ENCODE results near the gene REC8. TPM values are rescaled to one million over a fixed set of nuclear protein-coding genes. Genes with fewer than 3 reads are reported as not detected.

REC8 gene
- total RNA-seq, 1 donor from 2014 or later: 1.6 TPM

GRCh38 chr14:24194186-24194872 is 22.4 kb downstream of the REC8 start:
- intact Hi-C loops (cut with micrococcal nuclease): no loop called here
- no peak for DNase-seq
- H3K36me3 ChIP-seq: peaks cover 39% of the 10 kb centered on the region
- H3K4me3 ChIP-seq: peak overlapping the region; percentile 100
- H3K27ac ChIP-seq (replicated peaks): peak overlapping the region; percentile 100
- peaks cover 50% of the 10 kb centered on the region for H3K4me1 ChIP-seq
- no peaks in the 10 kb centered on the region for H3K27me3 ChIP-seq (ENCODE audit: low read depth)
- H3K9me3 ChIP-seq (replicated peaks): no peaks in the 10 kb centered on the region
- TF ChIP-seq CTCF (IDR thresholded peaks at IDR 0.05; ENCODE audit: borderline replicate concordance): no peak

GRCh38 chr14:24194873-24195185 is 22.9 kb downstream of the REC8 start:
- no peak for DNase-seq
- Histone ChIP-seq H3K4me3 (peak overlapping the region; percentile 100), H3K9me3 (replicated peaks) (no peaks in the 10 kb centered on the region), H3K27me3 (ENCODE audit: low read depth) (no peaks in the 10 kb centered on the region), H3K4me1 (peaks cover 49% of the 10 kb centered on the region), H3K36me3 (peaks cover 37% of the 10 kb centered on the region), H3K27ac (replicated peaks) (peak overlapping the region; percentile 100)
- intact Hi-C loops (cut with micrococcal nuclease): no loop called here
- no peak for TF ChIP-seq CTCF (IDR thresholded peaks at IDR 0.05; ENCODE audit: borderline replicate concordance)

GRCh38 chr14:24195186-24196070 is 23.5 kb downstream of the REC8 start, which contains the start of gene TM9SF1:
TM9SF1 (minus strand) TSS chr14:24195441; CDS start chr14:24195019, 422 bp downstream.
- intact Hi-C loops (cut with micrococcal nuclease): no loop called here
- peaks cover 35% of the 10 kb centered on the region for H3K36me3 ChIP-seq

GRCh38 chr14:24196071-24197055 is 24.5 kb downstream of the REC8 start:
- Histone ChIP-seq H3K4me1 (peaks cover 49% of the 10 kb centered on the region), H3K9me3 (replicated peaks) (no peaks in the 10 kb centered on the region), H3K4me3 (peak overlapping the region; percentile 100), H3K36me3 (peaks cover 34% of the 10 kb centered on the region), H3K27ac (replicated peaks) (peak overlapping the region; percentile 100), H3K27me3 (ENCODE audit: low read depth) (no peaks in the 10 kb centered on the region)
- no peak for TF ChIP-seq CTCF (IDR thresholded peaks at IDR 0.05; ENCODE audit: borderline replicate concordance)
- intact Hi-C loops (cut with micrococcal nuclease): no loop called here
- DNase-seq: no peak

More at GRCh38 chr14:24195186-24196070, 23.5 kb downstream of the REC8 start, which contains the start of gene TM9SF1:
- peak within 1 kb of the TSS; percentile 100 for H3K4me3 ChIP-seq
- H3K27me3 ChIP-seq (ENCODE audit: low read depth): no peaks in the 10 kb centered on the region
- no peaks in the 10 kb centered on the region for H3K9me3 ChIP-seq (replicated peaks)
- peaks cover 49% of the 10 kb centered on the region for H3K4me1 ChIP-seq
- DNase-seq: peak; percentile 92
- no peak for TF ChIP-seq CTCF (IDR thresholded peaks at IDR 0.05; ENCODE audit: borderline replicate concordance)
- H3K27ac ChIP-seq (replicated peaks): peak within 1 kb of the TSS; percentile 100

GRCh38 chr14:24197056-24197450 is 25.2 kb downstream of the REC8 start:
- H3K9me3 ChIP-seq (replicated peaks): no peaks in the 10 kb centered on the region
- H3K27me3 ChIP-seq (ENCODE audit: low read depth): no peaks in the 10 kb centered on the region
- peaks cover 31% of the 10 kb centered on the region for H3K36me3 ChIP-seq
- no peak for TF ChIP-seq CTCF (IDR thresholded peaks at IDR 0.05; ENCODE audit: borderline replicate concordance)
- no peak for DNase-seq
- H3K4me3 ChIP-seq: peak overlapping the region; percentile 100
- H3K27ac ChIP-seq (replicated peaks): no peak overlapping the region
- intact Hi-C loops (cut with micrococcal nuclease): no loop called here
- H3K4me1 ChIP-seq: peaks cover 49% of the 10 kb centered on the region

Measured in left ventricle myocardium inferior (tissue), 1 donor.